ENCODE data around the gene RGS14. TPM values are rescaled to one million over a fixed set of nuclear protein-coding genes. Genes with fewer than 3 reads are reported as not detected.

RGS14 gene
- total RNA-seq, 1 experiment from 2014 or later = 9.4 TPM

GRCh38 chr5:177405312-177405711, 47.6 kb downstream of the RGS14 start (continued):
- TF ChIP-seq TCF7L2 (IDR thresholded peaks at IDR 0.05; ENCODE audit: borderline replicate concordance, extremely low read depth, insufficient read depth, insufficient read length) = no peak
- TF ChIP-seq ELF1 (IDR thresholded peaks at IDR 0.05; ENCODE audit: borderline replicate concordance, low read depth) = no peak
- no peak for TF ChIP-seq YY1 (IDR thresholded peaks at IDR 0.05; ENCODE audit: extremely low read depth, insufficient replicate concordance, low read depth, low read length)
- no peak for TF ChIP-seq ZBTB33 (IDR thresholded peaks at IDR 0.05; ENCODE audit: extremely low read depth, insufficient replicate concordance, low read length)

- Histone ChIP-seq H3K4me1 (ENCODE audit: control insufficient read depth in 1 of 2, insufficient read depth in 2 of 2, low read length in 2 of 2) (peaks cover 15 to 37% of the 10 kb centered on the region in 2 experiments), H3K36me3 (ENCODE audit: control insufficient read depth in 1 of 2, insufficient read depth in 2 of 2, low read length in 2 of 2) (no peaks in the 10 kb centered on the region), H3K27ac (ENCODE audit: low read depth, low read length) (no peak overlapping the region), H3K9me2 (ENCODE audit: insufficient read depth) (no peaks in the 10 kb centered on the region), H3K4me3 (replicated peaks in 1 of 2; ENCODE audit: low read depth in 1 of 2, low read length in 2 of 2) (no peak overlapping the region), H3K9me3 (ENCODE audit: control insufficient read depth in 1 of 2, insufficient read depth in 1 of 2, low read depth in 1 of 2, low read length in 2 of 2) (no peaks in the 10 kb centered on the region), H4K20me1 (ENCODE audit: insufficient read depth) (no peaks in the 10 kb centered on the region), H2AFZ (ENCODE audit: low read depth, low read length, poor library complexity, severe bottlenecking) (no peak overlapping the region), H3K79me2 (ENCODE audit: insufficient read depth, low read length) (no peaks in the 10 kb centered on the region), H3K4me2 (ENCODE audit: low read length) (no peak overlapping the region), H3K27me3 (ENCODE audit: insufficient read depth, low read length) (no peaks in the 10 kb centered on the region), H3K9ac (ENCODE audit: low read length) (no peak overlapping the region)
- no peak for TF ChIP-seq TCF7L2 (IDR thresholded peaks at IDR 0.05; ENCODE audit: borderline replicate concordance, extremely low read depth, insufficient read depth, insufficient read length)
- TF ChIP-seq EZH2 (IDR thresholded peaks at IDR 0.05) = no peak
- no peak for TF ChIP-seq SP1 (IDR thresholded peaks at IDR 0.05; ENCODE audit: low read depth)
- no peak for TF ChIP-seq REST (IDR thresholded peaks at IDR 0.05; ENCODE audit: low read depth)
- no peak for TF ChIP-seq ZNF274 (IDR thresholded peaks at IDR 0.05; ENCODE audit: low read depth, low read length)
- TF ChIP-seq POLR2A (IDR thresholded peaks at IDR 0.05; ENCODE audit: borderline replicate concordance, extremely low read depth, insufficient read depth, insufficient read length) = no peak
- no peak for TF ChIP-seq YY1 (IDR thresholded peaks at IDR 0.05; ENCODE audit: extremely low read depth, insufficient replicate concordance, low read depth, low read length)
- no peak for TF ChIP-seq JUND (IDR thresholded peaks at IDR 0.05)
- POLR2A ChIA-PET = no interaction called here
- CTCF ChIA-PET = interaction anchor here (4.0 to 5.3 kb wide), 2 partner anchors 16 to 49 kb away, joined by 65 to 85 read pairs; no protein-coding TSS in a partner anchor
- ATAC-seq (no peak), DNase-seq (ENCODE audit: low read depth, low spot score) (no peak)
- RAD21 ChIA-PET (ENCODE audit: low non-redundant PET in 1 of 2, low total read pairs in 2 of 2, uncharacterized antibody in 2 of 2, unreplicated experiment in 2 of 2) = interaction anchor here in 1 of 2 experiments (1.5 kb wide), 1 partner anchor 40 kb away, joined by 5 read pairs; no protein-coding TSS in a partner anchor
- intact Hi-C loops (cut with micrococcal nuclease) = no loop called here
- no TSS peak for BruUV-seq (replicated peaks)
Measured at GRCh38 chr5:177405805-177406204, 48.1 kb downstream of the RGS14 start.

All from HCT116 (cell line).